Right hindlimb (tissue), 1 donor: ENCODE data around the gene CHD6.

ENCODE experiments used
- DNase-seq: peaks from one replicate; pipeline ENCODE4 v3.0.0-alpha.2; 2018

The CHD6 gene

GRCh38 chr20:41586772-41587171, 31.4 kb downstream of the CHD6 start:
- no peak for DNase-seq

- no peak for DNase-seq
Measured at GRCh38 chr20:41580350-41580749, 37.8 kb downstream of the CHD6 start.

DNA sequence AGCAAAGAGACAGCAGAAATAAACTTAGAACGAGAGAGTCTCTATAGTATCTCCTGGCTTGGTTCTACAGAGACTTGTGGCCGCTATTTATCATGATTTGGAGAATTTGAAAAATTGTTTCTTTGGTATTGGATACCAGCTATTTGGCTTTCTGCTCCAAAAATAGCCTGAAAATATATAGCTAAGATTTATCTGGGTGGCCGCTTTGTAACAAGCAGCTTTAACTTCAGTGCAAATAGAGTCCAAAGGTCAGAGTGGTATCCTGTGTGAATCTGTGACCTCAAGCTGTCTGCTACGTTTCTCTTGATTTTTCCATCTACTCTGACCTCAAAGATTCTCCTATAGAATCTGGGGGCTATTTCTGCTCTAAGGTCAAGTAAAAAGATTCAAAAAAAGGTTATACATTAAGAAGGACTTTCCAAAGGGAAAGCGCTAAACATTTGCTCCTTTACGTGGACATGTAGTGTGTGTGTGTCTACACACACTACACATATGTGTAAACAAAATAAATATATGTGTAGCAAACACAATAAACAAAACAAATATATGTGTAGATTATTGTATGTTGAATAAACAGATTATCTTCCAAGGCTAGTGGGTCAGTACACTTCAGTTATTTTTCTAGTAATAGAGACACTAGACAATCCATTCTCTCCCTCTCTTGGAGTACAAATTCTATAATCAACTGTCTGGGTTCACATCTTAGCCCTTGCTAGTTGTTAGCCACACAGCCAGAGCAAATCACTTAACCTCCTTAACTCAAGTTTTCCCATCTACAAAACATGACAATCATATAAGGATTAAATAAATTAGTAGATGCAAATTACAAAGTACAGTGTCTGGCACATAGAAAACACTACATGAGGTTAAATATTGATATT, 40.8 kb downstream of the CHD6 start:
- DNase-seq, result no peak

GRCh38 chr20:41575412-41575811, 42.8 kb downstream of the CHD6 start:
- DNase-seq, result no peak

DNA sequence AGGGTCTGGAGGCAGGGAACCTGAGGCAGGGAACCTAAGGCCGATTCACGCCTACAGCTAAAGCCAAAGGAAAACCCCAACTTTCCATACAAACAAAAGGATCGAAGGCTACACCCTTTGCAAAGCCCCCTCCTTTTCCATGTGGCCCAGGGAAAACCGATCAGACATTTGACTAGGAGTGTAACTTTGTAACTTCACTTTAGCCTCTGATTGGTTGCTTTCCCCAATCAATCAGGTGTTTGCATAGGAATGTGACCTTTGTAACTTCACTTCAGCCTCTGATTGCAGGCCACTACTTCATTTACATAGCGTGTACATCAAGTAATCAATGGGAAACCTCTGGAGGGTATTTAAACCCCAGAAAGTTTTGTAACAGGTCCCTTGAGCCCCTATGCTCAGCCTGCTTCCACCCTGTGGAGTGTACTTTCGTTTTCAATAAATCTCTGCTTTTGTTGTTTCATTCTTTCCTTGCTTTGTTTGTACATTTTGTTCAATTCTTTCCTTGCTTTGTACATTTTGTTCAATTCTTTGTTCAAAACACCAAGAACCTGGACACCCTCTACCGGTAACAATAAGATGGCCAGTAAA, 43.3 kb downstream of the CHD6 start:
- DNase-seq, result no peak

DNA sequence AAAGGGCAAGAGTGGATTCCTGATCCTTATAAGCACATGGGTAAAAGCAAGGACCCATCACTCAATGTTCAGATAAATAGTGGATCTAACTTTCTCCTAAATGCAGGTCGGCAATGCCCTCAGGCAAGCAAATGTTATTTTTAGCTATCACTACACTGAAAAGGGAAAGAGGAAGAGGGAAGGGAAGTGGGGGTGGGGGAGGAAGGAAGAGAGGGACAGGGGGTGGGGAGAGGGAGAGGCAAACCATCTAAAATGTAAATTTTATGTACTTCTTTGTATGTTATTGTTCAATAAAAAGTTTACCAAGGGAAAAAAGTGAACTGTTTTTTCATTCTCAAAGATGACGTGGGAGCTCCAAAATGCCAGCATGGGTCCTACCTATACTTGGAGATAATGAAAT, 44.2 kb downstream of the CHD6 start:
- DNase-seq, result no peak

DNA sequence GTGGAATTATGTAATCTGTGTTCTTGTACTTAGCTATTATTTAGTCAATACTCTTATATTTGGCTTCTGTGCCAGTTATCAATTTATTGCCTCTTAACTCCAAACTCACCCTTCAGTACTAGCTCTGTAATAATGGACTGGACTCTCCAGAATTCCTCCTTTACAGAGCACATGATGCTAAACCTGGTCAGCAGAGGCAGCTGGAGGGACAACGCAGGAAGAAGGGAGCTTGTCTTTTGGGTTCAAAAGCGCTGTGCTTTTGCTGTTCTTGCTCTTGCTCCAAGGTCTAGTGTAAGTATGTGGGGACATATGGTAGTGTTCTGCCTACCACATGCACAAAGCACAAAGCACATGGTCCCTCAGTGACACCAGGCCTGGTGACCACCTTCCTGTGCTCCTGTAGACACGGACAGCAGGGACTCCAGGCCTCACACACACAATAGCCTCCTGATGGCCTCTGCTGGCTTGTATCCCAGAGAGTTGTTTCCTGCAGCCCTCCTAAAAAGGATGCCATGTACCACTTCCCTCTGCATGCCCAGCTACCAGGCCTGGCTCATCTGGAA, 46.1 kb downstream of the CHD6 start:
- no peak for DNase-seq

DNA sequence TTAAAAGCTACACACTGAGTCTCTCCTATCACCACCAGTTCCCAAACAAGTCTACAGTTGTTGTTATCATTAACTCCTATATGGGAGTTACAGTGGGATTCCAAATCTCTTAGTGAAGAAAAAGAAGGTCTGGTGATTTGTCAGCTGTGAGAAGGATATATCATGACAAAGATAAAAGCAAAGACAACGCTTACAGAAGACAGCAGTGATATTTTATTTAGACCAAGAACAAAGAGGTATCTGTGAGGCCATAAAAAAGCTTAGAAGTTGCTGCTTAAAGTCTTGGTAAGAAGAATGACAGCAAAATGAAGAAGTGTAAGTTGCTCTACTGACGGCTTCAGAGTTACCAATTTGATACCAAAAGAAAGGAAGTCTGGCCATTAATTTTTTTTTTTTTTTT, 47.2 kb downstream of the CHD6 start:
- DNase-seq, result no peak

DNA sequence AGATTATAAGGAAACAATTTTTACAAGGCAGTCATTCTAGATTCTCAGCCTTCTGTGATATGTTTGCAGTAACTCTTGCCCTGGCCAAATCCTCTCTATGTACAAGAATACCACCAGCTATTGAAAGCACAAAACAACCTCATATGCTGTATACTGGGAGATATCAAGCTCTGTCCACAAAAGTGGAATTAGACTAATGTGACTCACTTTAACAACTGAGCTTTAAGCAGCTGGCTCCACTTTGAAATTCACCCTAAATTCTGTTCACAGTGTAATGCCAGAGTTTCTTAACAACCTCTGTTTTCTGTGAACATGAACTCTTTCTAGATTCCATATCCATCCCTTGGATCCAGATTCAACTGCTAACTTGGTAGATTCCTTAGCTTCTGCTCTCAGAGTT, 47.6 kb downstream of the CHD6 start:
- no peak for DNase-seq

- no peak for DNase-seq
Measured at GRCh38 chr20:41567615-41568014, 50.6 kb downstream of the CHD6 start.

DNA sequence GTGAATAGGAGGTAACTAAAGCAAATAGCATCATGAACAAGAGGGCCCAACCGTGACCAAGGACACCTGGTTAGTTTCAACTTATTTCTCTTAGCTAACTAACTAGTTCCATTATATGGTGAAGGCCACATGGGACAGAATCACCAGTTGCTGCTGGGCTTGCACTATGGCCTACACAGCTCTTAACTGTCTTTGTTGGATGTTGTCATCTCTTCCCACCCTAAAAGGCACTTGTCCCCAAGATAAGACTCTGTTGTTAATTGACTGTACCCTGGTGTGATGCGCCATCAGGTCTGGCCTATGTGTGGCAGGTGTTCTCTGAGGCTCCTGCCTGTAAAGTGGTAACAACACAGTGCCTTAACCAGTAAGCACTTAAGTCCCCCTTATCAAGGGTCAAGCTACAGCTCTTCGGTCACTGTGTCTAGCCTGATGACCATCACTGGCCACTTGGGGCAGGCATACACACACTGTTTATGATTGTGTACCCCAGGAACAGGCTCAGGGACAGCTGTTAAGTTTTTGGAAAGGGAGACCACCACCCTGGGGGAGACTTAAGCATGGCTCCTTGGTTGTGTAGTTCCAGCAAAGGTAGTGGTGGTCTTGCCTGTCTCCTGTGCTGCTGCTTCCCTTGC, 51.2 kb downstream of the CHD6 start:
- no peak for DNase-seq

DNA sequence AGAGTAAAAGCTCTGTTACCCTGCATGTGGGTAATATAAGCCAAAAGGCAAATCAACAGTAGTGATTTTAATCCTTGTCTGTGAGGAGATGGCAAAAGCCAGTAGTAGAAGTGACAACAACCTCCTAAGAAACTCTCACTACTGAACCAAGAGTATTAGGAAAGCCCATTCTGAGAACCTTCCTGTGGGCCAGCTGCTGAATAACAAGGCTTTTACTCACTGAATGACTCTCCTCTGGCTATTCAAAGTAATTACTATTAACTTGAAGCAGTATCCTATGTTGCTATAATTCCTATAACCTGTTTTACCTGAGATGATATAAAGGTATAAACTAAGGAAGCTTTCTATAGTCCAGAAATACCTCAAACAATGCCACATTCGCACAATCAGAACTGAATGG, 55.1 kb downstream of the CHD6 start:
- DNase-seq, result no peak

- no peak for DNase-seq
Measured at GRCh38 chr20:41560970-41561369, 57.2 kb downstream of the CHD6 start.

DNA sequence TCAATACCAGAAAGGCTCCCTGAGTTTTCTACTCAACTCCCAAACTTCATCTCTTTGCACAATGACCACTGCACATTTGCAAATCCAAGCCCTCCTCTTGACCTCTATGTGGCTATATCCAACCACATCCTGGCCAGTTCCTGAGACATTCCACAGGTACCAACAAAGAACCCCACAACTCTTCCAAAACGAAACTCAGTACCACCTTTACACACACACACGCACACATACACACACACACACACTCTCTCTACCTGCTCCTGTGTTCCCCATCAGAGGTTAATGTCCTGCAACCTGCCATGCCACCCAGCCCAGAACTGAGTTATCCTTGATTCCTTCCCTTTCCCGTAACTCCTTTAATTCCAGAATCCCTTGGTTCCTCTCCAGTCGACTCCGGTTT, 58.5 kb downstream of the CHD6 start:
- DNase-seq, result no peak

DNA sequence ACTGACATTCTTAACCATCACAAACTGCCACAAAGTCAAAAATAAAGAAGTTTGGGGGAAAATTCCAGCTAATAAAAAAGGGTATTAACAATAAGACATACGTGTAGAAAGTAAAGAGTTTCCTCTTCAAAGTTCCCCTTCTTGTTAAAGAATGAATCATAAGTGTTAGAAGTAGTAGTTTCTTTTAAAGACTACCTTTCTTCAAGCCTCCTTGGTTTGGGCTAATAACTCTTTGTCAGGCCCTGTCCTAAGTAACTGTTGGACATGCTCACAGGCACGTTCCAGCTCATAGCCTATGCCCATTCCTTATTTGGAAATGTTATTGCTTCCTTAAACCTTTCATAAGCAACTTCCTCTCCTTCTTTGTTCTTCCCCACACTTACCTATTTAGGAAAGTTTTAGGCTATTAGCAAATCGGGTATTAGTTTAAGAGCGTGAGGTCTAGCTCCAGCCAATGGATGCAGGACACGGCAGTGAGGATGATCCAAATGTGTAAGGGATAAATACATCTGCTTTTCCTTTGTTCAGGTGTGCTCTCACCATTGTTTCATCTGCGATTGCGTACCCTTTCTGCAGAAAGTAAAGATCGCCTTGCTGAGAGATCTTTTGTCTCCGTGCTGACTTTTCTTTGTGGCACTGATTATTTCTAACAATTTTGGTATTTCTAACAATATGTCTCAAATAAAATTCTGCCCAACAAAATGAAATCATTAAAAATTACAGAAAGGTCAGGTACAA, 64.9 kb downstream of the CHD6 start:
- DNase-seq, result no peak

DNA sequence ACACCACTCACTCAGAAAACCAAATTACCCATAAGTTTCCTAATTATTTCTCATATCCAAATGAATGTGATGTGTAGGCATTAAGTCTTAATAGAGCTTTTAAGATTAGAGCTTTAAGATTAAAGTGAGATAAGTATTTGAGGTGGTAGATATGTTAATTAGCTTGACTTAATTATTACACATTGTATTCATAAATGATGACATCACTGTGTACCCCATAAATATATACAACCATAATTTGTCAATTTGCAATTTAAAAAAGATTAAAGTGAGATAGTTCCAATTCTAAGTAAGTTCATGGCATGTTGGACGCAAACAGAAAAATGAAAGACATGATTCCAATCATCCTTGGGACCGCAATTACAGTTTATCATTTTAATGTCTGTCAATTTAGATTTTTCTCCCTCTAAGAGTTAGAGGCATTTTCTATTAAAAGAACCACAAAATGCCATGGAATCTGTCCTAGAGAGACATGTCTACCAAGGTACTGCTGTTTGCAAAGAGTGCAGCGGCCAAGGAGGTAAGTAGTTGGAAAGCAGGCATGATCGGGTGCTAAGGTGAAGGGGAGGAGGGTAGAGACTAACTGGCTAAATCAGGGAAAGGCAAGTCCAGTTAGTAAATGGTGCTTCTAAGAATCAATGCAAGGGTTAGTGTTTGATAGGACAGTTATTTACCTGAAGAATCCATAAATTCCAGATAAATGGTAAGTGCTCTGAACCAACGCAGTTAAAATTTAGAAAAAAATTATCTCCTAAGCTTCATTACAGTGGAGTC, 65.7 kb downstream of the CHD6 start:
- DNase-seq, result no peak

DNA sequence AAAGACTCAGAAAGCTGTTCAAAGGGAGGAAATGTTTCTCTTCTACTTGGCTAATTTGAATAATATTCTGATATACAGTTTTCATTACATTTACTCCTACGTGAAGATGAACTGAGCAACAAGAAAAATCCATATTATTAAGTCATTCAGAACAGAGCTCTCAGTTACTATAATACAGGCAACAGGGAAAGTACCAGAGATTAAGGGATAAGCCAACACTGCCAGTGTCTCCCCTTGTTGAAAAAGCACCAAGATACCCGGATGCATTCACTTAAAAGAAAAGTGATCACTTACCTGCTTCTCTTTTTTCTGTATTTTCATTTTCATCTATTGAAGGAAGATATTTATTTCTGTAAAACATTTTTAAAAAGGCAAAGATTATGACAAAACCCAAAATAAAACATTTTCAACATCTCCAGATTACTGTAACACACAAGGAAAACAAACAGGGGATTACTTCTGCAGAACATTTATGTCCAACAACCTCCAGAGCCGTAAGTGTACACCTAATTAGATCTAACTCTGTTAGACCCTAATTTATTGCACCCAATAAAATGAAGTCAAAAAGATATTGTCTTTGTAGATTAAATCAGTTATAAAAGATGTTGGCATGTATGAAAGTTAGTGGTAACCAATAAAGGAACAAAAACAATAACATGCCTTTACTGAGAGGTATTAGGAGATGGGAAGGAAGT, 67.0 kb downstream of the CHD6 start:
- no peak for DNase-seq

DNA sequence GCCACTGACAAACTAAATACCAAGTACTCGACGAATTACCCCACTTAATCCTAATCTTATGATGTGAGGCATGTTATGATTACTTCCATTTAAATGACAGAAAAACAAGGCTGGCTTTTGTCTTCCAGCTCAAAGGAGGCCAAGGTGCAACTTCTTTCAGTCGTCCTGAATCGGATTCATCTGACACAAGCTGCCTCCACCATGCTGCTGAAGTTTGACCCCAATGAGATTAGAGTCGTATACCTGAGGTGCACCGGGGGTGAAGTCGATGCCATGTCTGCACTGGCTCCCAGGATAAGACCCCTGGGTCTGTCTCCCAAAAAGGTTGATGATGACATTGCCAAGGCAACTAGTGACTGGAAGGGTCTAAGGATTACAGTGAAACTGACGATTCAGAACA, 71.0 kb downstream of the CHD6 start:
- no peak for DNase-seq

DNA sequence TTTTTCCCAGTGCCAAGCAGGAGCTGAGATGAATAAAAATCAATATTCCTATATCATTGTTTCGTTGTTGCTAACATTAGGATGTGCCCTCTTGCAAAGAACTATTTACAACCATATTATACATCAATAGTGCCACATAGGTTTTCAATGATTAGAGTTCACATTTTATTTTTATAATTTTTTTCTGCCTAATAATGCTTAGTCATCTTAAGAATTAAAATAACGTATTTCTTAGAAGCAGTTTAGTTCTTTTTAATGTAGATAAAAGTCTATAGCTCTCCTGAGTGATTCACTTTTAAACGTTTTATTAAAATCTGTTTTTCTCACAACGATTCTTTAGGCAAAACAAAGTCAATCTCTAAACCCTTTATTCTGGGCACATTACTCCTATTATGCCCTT, 71.6 kb downstream of the CHD6 start:
- no peak for DNase-seq

- no peak for DNase-seq
Measured at GRCh38 chr20:41544472-41544871, 73.7 kb downstream of the CHD6 start.

DNA sequence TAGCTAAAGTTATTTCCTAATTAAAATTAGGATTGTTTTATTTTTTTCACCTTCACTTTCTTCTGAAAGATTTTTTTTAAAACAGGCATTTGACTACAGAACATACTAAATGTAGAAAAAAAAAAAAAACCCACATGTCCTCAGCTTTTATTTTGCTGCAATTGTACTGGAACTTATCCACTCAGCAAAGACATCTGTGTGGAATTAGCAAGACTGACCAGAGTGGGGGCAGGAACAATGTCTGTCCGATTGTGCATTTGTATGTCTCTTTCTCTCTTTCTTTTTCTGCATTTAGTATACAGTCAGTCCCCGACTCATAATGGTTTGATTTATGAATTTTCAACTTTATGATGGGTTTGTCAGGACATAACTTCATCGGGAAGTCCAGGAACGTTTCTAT, 77.3 kb downstream of the CHD6 start:
- DNase-seq, result no peak

DNA sequence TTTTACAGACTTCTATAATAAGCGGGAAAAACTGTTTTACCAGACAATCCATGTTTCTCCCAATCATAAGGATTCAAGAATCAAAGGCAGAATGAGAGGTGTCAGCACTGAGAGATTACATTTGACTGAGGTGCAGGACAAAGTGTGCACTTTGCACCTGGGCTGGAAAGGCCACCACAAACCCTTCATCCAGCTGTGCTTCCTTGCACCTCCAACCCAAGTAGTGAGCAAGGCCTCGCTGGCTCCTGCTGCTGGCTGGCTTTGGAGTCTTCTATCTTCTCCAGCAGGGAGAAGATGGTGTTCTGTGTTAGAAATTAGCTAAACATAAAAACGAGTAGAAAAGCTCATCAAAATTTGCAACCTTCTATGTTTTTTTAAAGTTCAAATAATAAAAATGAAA, 77.7 kb downstream of the CHD6 start:
- no peak for DNase-seq
